ENCODE data around the gene NPHS1.

- no peak for TF ChIP-seq POLR2A (IDR thresholded peaks at IDR 0.05)
- no peak for TF ChIP-seq CTCF (IDR thresholded peaks at IDR 0.05)
Observed at GRCh38 chr19:35885904-35886303, 33.6 kb upstream of the NPHS1 start.

Measured in adrenal gland (tissue), 5 donors.